GM12892 (cell line): ENCODE measurements around the gene GSS. TPM values are rescaled to one million over a fixed set of nuclear protein-coding genes. Genes with fewer than 3 reads are reported as not detected.
A peak's percentile ranks its signal among the peaks of the same experiment; 100 is the strongest.

Experiments
- DNase-seq: peaks from one replicate; pipeline ENCODE4 v3.0.0; 2011; ENCODE audit not compliant: insufficient read length
- FAIRE-seq: peaks from 2 replicates; lab custom pipeline; 2011; peaks lifted over from hg19 to GRCh38; lab: Jason Lieb, UNC
- POLR2A ChIP-seq: IDR thresholded peaks from 2 replicates; pipeline ENCODE4 v1.6.1; 2011; ENCODE audit warnings: low read depth, low read length, control low read depth
- POLR2AphosphoS5 ChIP-seq: IDR thresholded peaks from 2 replicates; pipeline ENCODE4 v1.6.1; 2011; ENCODE audit warnings: low read depth, low read length, control low read depth
- TAF1 ChIP-seq: IDR thresholded peaks from 2 replicates; pipeline ENCODE4 v1.6.1; 2011; ENCODE audit warnings: low read depth, mild to moderate bottlenecking, control low read depth, low read length, borderline replicate concordance
- polyA plus RNA-seq: library from polyadenylated mRNA; unstranded; fragments of >200 nt; gene quantifications from one replicate; pipeline ENCODE4 v1.2.1, GENCODE V29; 2012; ENCODE audit warnings: missing spikeins, inconsistent platforms; ENCODE audit not compliant: missing spikeins

Gene GSS
- 45.4 TPM for polyA plus RNA-seq

- FAIRE-seq = peak; percentile 84
- DNase-seq = peak; percentile 93
- TF ChIP-seq TAF1 = peak; percentile 96
- TF ChIP-seq POLR2AphosphoS5 = peak; percentile 79; the same call in 1 of the 2 replicates
- TF ChIP-seq POLR2A = peak; percentile 89
These were observed at the start of gene GSS, which contains the start of gene MYH7B for GRCh38 chr20:34955231-34956040. TSS of gene GSS (minus strand) at chr20:34955806. CDS start at chr20:34951852, 3,954 bp downstream. TSS of gene MYH7B (plus strand) at chr20:34955868. CDS start at chr20:34978006, 22,138 bp downstream.

- TF ChIP-seq POLR2A (no peak), POLR2AphosphoS5 (no peak), TAF1 (no peak)
- FAIRE-seq = no peak
- no peak for DNase-seq
These were observed 49.3 kb upstream of the GSS start for GRCh38 chr20:35004749-35005462.

- no peak for DNase-seq
- no peak for FAIRE-seq
- no peak for TF ChIP-seq POLR2AphosphoS5
- no peak for TF ChIP-seq POLR2A
- TF ChIP-seq TAF1 = no peak
These were observed 48.6 kb upstream of the GSS start for GRCh38 chr20:35004051-35004725.

GRCh38 chr20:35003211-35004031, 47.8 kb upstream of the GSS start:
- FAIRE-seq = no peak
- TF ChIP-seq TAF1 (no peak), POLR2A (no peak), POLR2AphosphoS5 (no peak)
- DNase-seq = peak; percentile 3

GRCh38 chr20:35002426-35003210, 47.0 kb upstream of the GSS start:
- DNase-seq (peak; percentile 14), FAIRE-seq (no peak)
- TF ChIP-seq POLR2A (no peak), TAF1 (no peak), POLR2AphosphoS5 (no peak)

DNA sequence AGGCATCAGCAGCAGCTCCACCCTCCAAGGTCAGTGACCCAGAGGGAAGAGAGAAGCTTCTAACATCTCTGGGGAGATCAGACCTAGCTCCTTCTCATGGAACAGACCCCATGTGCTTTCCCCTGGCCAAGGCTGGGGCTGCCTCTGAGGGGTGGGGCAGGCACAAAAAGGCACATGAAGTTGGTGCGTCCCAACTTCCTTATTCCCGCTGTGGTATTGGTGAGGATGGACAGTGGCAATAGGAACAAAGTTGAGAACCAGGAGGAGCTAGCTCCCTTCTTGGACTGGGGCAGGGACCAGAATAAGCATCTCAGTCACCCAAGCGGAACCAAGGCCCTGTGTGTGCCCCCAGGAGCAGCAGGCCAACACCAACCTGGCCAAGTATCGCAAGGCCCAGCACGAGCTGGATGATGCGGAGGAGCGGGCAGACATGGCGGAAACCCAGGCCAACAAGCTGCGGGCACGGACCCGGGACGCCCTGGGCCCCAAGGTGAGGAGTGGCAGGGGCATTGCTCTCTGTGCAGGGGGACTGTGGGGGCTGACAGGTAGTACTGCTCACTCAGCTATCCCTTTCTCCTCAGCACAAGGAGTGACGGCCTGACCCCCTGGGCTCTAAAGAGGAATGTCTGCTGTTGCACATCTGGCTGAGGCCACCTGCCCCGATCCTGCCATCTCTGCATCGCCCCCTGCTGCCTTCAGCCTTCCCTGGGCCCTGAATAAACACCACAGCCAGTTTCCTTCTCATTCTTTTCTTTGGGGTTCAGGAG, 46.2 kb upstream of the GSS start:
- FAIRE-seq = no peak
- TF ChIP-seq POLR2AphosphoS5 (no peak), TAF1 (no peak), POLR2A (no peak)
- no peak for DNase-seq

DNA sequence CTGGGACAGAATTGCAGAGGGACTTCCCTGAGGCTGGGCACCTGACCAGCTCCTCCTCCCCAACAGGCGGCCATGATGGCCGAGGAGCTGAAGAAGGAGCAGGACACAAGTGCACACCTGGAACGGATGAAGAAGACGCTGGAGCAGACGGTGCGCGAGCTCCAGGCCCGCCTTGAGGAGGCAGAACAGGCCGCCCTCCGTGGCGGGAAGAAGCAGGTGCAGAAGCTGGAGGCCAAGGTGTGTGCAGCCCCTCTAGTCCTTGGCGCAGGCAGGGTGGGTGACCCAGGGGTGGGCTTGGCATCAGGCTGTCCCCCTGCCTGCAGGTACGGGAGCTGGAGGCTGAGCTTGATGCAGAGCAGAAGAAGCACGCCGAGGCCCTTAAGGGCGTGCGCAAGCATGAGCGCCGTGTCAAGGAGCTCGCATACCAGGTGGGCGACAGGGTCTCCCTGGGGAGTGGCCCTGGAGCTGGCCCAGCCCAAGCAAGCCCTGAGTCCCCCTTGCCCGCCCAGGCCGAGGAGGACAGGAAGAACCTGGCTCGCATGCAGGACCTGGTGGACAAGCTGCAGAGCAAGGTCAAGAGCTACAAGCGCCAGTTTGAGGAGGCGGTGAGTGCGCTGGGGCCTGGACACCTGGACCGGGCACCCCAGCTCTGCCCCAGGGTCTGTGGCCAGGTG, 45.5 kb upstream of the GSS start:
- no peak for DNase-seq
- FAIRE-seq = no peak
- no peak for TF ChIP-seq POLR2A
- no peak for TF ChIP-seq TAF1
- no peak for TF ChIP-seq POLR2AphosphoS5

DNA sequence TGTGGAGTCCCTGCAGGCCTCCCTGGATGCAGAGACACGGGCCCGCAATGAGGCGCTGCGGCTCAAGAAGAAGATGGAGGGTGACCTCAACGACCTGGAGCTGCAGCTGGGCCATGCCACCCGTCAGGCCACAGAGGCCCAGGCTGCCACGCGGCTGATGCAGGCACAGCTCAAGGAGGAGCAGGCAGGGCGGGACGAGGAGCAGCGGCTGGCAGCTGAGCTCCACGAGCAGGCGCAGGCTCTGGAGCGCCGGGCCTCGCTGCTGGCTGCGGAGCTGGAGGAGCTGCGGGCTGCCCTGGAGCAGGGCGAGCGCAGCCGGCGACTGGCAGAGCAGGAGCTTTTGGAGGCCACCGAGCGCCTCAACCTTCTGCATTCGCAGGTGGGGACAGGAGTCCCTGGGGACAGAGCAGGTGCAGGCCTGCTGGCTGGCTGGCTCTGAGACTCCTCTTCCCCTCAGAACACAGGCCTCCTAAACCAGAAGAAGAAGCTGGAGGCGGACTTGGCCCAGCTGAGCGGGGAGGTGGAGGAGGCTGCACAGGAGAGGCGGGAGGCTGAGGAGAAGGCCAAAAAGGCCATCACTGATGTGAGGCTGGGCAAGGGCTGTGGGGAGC, 44.8 kb upstream of the GSS start:
- TF ChIP-seq POLR2A (no peak), TAF1 (no peak), POLR2AphosphoS5 (no peak)
- DNase-seq (no peak), FAIRE-seq (no peak)

GRCh38 chr20:34999782-35000181, 44.2 kb upstream of the GSS start:
- FAIRE-seq = no peak
- TF ChIP-seq POLR2AphosphoS5 (no peak), POLR2A (no peak), TAF1 (no peak)
- DNase-seq = no peak
